OCI-LY7 (cell line): ENCODE results near the gene SIGMAR1.

Experiments
- EZH2phosphoT487 ChIP-seq: fragments of 200-600 bp; sonication (generic); IDR thresholded peaks from 2 replicates; pipeline ENCODE4 v1.6.1; 2018; ENCODE audit warnings: low read depth, borderline replicate concordance, mild to moderate bottlenecking, mixed run types, antibody characterized with exemption, low read length, moderate library complexity, mixed read lengths
- TF ChIP-seq, protein P1 (sequence below): fragments of 200-600 bp; sonication (generic); conservative IDR thresholded peaks from 2 replicates; pipeline ENCODE4 v1.5.1; 2014; ENCODE audit warnings: mild to moderate bottlenecking, antibody characterized with exemption, low read length, moderate library complexity, mixed read lengths

GRCh38 chr9:34636791-34637355, 714 bp downstream of the SIGMAR1 start:
- TF ChIP-seq, protein P1, sequence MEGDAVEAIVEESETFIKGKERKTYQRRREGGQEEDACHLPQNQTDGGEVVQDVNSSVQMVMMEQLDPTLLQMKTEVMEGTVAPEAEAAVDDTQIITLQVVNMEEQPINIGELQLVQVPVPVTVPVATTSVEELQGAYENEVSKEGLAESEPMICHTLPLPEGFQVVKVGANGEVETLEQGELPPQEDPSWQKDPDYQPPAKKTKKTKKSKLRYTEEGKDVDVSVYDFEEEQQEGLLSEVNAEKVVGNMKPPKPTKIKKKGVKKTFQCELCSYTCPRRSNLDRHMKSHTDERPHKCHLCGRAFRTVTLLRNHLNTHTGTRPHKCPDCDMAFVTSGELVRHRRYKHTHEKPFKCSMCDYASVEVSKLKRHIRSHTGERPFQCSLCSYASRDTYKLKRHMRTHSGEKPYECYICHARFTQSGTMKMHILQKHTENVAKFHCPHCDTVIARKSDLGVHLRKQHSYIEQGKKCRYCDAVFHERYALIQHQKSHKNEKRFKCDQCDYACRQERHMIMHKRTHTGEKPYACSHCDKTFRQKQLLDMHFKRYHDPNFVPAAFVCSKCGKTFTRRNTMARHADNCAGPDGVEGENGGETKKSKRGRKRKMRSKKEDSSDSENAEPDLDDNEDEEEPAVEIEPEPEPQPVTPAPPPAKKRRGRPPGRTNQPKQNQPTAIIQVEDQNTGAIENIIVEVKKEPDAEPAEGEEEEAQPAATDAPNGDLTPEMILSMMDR, result no peak
- TF ChIP-seq EZH2phosphoT487, result no peak
